ENCODE results near the gene RABGAP1L. TPM values are rescaled to one million over a fixed set of nuclear protein-coding genes. Genes with fewer than 3 reads are reported as not detected.

The RABGAP1L gene
- total RNA-seq, 1 experiment from 2014 or later: 57.4 TPM

DNA sequence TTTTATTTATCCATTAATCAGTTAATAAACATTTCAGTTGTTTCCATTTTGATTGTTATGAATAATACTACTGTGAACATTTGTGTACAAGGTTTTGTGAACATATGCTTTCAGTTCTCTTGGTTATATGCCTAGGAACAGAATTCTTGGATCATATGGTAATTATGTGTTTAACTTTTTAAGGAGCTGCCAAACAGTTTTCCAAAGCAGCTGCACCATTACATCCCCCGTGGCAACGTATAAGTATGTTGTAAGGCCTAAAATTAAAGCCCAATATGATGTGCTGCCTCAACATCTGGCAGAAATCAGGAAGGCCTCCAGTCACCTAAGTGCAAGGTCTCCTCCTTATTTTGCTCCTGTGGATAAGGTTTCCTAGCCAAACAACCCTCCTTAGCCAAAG lies 604.9 kb downstream of the RABGAP1L start:
- no peaks in the 10 kb centered on the region for H3K4me1 ChIP-seq (replicated peaks; ENCODE audit: insufficient read depth)
- POLR2A ChIA-PET (ENCODE audit: unreplicated experiment): no interaction called here
- CTCF ChIA-PET: no interaction called here
- no peak for TF ChIP-seq EZH2 (IDR thresholded peaks at IDR 0.05; ENCODE audit: low read depth)
- TF ChIP-seq, protein P1, sequence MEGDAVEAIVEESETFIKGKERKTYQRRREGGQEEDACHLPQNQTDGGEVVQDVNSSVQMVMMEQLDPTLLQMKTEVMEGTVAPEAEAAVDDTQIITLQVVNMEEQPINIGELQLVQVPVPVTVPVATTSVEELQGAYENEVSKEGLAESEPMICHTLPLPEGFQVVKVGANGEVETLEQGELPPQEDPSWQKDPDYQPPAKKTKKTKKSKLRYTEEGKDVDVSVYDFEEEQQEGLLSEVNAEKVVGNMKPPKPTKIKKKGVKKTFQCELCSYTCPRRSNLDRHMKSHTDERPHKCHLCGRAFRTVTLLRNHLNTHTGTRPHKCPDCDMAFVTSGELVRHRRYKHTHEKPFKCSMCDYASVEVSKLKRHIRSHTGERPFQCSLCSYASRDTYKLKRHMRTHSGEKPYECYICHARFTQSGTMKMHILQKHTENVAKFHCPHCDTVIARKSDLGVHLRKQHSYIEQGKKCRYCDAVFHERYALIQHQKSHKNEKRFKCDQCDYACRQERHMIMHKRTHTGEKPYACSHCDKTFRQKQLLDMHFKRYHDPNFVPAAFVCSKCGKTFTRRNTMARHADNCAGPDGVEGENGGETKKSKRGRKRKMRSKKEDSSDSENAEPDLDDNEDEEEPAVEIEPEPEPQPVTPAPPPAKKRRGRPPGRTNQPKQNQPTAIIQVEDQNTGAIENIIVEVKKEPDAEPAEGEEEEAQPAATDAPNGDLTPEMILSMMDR (conservative IDR thresholded peaks at IDR 0.05): no peak
- no peaks in the 10 kb centered on the region for H3K9me3 ChIP-seq (ENCODE audit: insufficient read depth, low read depth)
- H3K27me3 ChIP-seq (ENCODE audit: insufficient read depth, low read depth): no peaks in the 10 kb centered on the region
- BruUV-seq (replicated peaks): no TSS peak
- no peak overlapping the region for H2AFZ ChIP-seq
- no peaks in the 10 kb centered on the region for H3K9me2 ChIP-seq (ENCODE audit: insufficient read depth)
- H3K4me3 ChIP-seq: no peak overlapping the region
- no peaks in the 10 kb centered on the region for H3K36me3 ChIP-seq (ENCODE audit: low read depth)
- DNase-seq: no peak
- H3F3A ChIP-seq (ENCODE audit: insufficient read depth, low read depth): no peaks in the 10 kb centered on the region
- no peaks in the 10 kb centered on the region for H4K20me1 ChIP-seq (ENCODE audit: insufficient read depth)
- no peak overlapping the region for H3K27ac ChIP-seq
- H3K4me2 ChIP-seq: no peak overlapping the region
- no peaks in the 10 kb centered on the region for H3K79me2 ChIP-seq (ENCODE audit: low read depth)
- intact Hi-C loops (cut with micrococcal nuclease; ENCODE audit: unreplicated experiment): no loop called here

DNA sequence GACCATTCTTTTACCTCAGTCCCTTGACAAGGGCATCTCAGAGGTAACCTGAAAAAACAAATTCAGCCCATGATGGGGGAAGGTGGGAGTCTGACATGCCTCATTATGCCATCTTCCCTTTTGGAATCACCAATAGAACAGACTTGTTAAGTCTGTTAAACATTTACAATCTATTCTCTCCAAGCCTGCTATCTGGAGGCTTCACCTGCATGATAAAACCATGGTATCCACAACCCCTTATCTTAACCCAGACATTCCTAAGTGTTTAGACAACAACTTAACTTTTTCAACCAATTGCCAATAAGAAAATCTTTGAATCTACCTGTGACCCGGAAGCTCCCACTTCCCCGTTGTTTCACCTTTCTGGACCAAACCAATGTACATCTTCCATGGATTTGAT lies 607.4 kb downstream of the RABGAP1L start:
- Histone ChIP-seq H3K36me3 (ENCODE audit: low read depth) (no peaks in the 10 kb centered on the region), H3K9me3 (ENCODE audit: insufficient read depth, low read depth) (no peaks in the 10 kb centered on the region), H3F3A (ENCODE audit: insufficient read depth, low read depth) (no peaks in the 10 kb centered on the region), H3K27ac (no peak overlapping the region), H3K4me2 (no peak overlapping the region), H4K20me1 (ENCODE audit: insufficient read depth) (no peaks in the 10 kb centered on the region), H3K9me2 (ENCODE audit: insufficient read depth) (no peaks in the 10 kb centered on the region), H3K79me2 (ENCODE audit: low read depth) (no peaks in the 10 kb centered on the region), H3K4me1 (replicated peaks; ENCODE audit: insufficient read depth) (no peaks in the 10 kb centered on the region), H3K4me3 (no peak overlapping the region), H3K27me3 (ENCODE audit: insufficient read depth, low read depth) (no peaks in the 10 kb centered on the region), H2AFZ (no peak overlapping the region)
- intact Hi-C loops (cut with micrococcal nuclease; ENCODE audit: unreplicated experiment): no loop called here
- ChIA-PET CTCF (no interaction called here), POLR2A (ENCODE audit: unreplicated experiment) (no interaction called here)
- BruUV-seq (replicated peaks): no TSS peak
- TF ChIP-seq, protein P1 (conservative IDR thresholded peaks at IDR 0.05): no peak
- TF ChIP-seq EZH2 (IDR thresholded peaks at IDR 0.05; ENCODE audit: low read depth): no peak
- DNase-seq: no peak

DNA sequence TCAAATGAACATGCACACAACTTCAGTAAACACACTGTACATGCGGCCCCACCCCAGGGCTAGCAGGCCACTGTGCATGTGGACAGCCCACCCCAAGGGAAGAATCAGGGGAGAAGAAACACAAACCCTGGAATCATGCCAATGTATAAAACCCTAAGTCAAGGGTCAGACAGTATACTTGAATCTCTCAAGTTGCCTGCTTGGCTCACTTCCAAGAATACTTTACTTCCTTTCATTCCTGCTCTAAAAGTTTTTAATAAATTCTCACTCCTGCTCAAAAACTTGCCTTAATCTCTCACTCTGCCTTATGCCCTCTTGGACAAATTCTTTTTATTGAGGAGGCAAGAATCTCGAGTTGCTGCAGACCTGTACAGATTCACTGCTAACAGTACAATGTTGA lies 609.2 kb downstream of the RABGAP1L start:
- ChIA-PET CTCF (no interaction called here), POLR2A (ENCODE audit: unreplicated experiment) (no interaction called here)
- Histone ChIP-seq H3K4me3 (no peak overlapping the region), H3K9me3 (ENCODE audit: insufficient read depth, low read depth) (no peaks in the 10 kb centered on the region), H3K9me2 (ENCODE audit: insufficient read depth) (no peaks in the 10 kb centered on the region), H4K20me1 (ENCODE audit: insufficient read depth) (no peaks in the 10 kb centered on the region), H3K27me3 (ENCODE audit: insufficient read depth, low read depth) (no peaks in the 10 kb centered on the region), H3F3A (ENCODE audit: insufficient read depth, low read depth) (no peaks in the 10 kb centered on the region), H3K4me2 (no peak overlapping the region), H2AFZ (no peak overlapping the region), H3K79me2 (ENCODE audit: low read depth) (no peaks in the 10 kb centered on the region), H3K27ac (no peak overlapping the region), H3K4me1 (replicated peaks; ENCODE audit: insufficient read depth) (no peaks in the 10 kb centered on the region), H3K36me3 (ENCODE audit: low read depth) (no peaks in the 10 kb centered on the region)
- TF ChIP-seq, protein P1 (conservative IDR thresholded peaks at IDR 0.05): no peak
- no peak for TF ChIP-seq EZH2 (IDR thresholded peaks at IDR 0.05; ENCODE audit: low read depth)
- intact Hi-C loops (cut with micrococcal nuclease; ENCODE audit: unreplicated experiment): no loop called here
- no TSS peak for BruUV-seq (replicated peaks)
- no peak for DNase-seq
